ENCODE results near the gene BICC1. TPM values are rescaled to one million over a fixed set of nuclear protein-coding genes. Genes with fewer than 3 reads are reported as not detected.

BICC1 gene
- total and polyA plus RNA-seq, 2 of the 8 experiments (the other 6 are each of a cell fraction or from before 2014, with no cell fraction given) = 0.20 to 0.73 TPM

- peak; percentile 25 for TF ChIP-seq CHD7 (IDR thresholded peaks at IDR 0.05; ENCODE audit: insufficient replicate concordance, low read length)
- TF ChIP-seq CEBPB (IDR thresholded peaks at IDR 0.05; ENCODE audit: low read depth, low read length) = no peak
These were observed 119.0 kb downstream of the BICC1 start (continued) for GRCh38 chr10:58631715-58632114.
